ENCODE data around the gene HAGHL. TPM values are rescaled to one million over a fixed set of nuclear protein-coding genes. Genes with fewer than 3 reads are reported as not detected.

The HAGHL gene
- total and polyA plus RNA-seq, 2 donors (not counting 3 experiments of a cell fraction or from before 2014, with no cell fraction given), result 6.3 to 6.8 TPM

DNA sequence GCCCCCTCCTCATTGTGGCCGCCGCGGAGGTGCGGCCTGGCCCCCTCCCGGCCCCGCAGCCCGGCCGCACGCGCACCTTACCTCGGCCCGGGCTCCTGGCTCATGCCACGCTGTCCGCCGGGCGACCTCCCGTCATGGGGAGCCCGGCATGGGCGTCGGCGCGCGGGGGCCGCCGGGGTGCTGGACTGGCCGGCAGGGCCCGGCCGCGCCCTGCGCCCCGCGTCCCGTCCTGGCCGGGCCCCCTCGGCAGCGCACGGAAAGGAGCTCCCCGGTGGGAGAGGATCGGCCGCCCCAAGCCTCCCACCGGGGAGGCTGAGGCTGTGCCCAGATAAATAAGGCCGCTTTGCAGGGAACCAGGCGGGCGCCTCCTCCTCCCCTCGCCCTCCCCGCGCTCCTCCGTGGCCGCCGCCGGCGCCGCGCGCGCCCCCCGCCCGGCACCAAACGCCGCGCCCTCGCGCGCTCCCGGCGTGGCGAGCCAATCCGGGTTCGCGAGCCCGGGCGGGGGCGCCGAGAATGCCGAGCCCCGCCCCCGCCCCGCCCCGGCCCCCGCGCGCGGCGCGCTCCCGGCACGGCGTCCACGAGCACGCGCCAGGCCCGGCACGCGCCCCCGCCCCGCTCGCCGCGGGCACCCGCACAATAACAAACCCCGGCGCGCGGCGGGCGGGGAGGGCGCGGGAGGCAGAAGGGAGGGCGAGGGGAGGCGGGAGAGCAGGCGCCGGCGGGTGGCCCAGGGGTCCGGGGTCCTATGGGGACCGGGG lies 21.3 kb upstream of the HAGHL start, which contains the start of gene FBXL16:
TSS of gene FBXL16 (minus strand) at position 371 of the 758 bp plus-strand sequence. CDS start 8,396 bp downstream, outside the sequence.
- ChIA-PET POLR2A (interaction anchor here (0.6 kb wide), 1 partner anchor 363 kb away, joined by 6 read pairs; no protein-coding TSS in a partner anchor), CTCF (interaction anchor here (1.3 kb wide), 1 partner anchor 10 kb away, joined by 5 read pairs; the partner anchor contains the start of gene METRN)
- no peak for FAIRE-seq
- DNase-seq (ENCODE audit: low read depth, low spot score), result no peak
- Histone ChIP-seq H3K4me3 (replicated peaks in 1 of 3; ENCODE audit: insufficient read depth in 1 of 3, low read depth in 1 of 3, low read length in 3 of 3) (no peak within 1 kb of the TSS), H3K4me1 (ENCODE audit: control insufficient read depth, extremely low read depth, insufficient read depth, low read length) (no peaks in the 10 kb centered on the region), H2AFZ (ENCODE audit: low read depth, low read length) (no peak within 1 kb of the TSS), H3K27me3 (ENCODE audit: control insufficient read depth in 2 of 2, insufficient read depth in 2 of 2, low read length in 2 of 2) (peaks cover 38 to 39% of the 10 kb centered on the region in 2 experiments), H3K79me2 (ENCODE audit: control insufficient read depth, insufficient read depth, low read length) (no peaks in the 10 kb centered on the region), H3K4me2 (ENCODE audit: insufficient read depth, low read length) (no peak within 1 kb of the TSS), H3K9me3 (replicated peaks; ENCODE audit: control insufficient read depth, insufficient read depth, low read length) (no peaks in the 10 kb centered on the region), H3K36me3 (ENCODE audit: control insufficient read depth in 2 of 2, extremely low read depth in 1 of 2, insufficient read depth in 2 of 2, low read length in 2 of 2) (no peaks in the 10 kb centered on the region), H3K9ac (replicated peaks; ENCODE audit: extremely low read depth, insufficient read depth, low read length) (no peak within 1 kb of the TSS), H3K27ac (ENCODE audit: insufficient read depth, low read depth, low read length) (no peak within 1 kb of the TSS), H3K9me1 (replicated peaks; ENCODE audit: control insufficient read depth, extremely low read depth, insufficient read depth, low read length) (no peaks in the 10 kb centered on the region), H4K20me1 (replicated peaks; ENCODE audit: control insufficient read depth, extremely low read depth, insufficient read depth, low read length) (no peaks in the 10 kb centered on the region)
- no peak for TF ChIP-seq MYC (IDR thresholded peaks at IDR 0.05; ENCODE audit: low read depth, low read length)
- peak; percentile 8 for TF ChIP-seq EZH2 (IDR thresholded peaks at IDR 0.05; ENCODE audit: borderline replicate concordance, low read depth, low read length, severe bottlenecking)
- BruUV-seq (replicated peaks), result no TSS peak
- dilution Hi-C loops (cut with MboI; ENCODE audit: extremely low pct_ligation_motif_present, low sequenced_read_pairs), result no loop called here
- intact Hi-C loops (cut with micrococcal nuclease), result no loop called here

DNA sequence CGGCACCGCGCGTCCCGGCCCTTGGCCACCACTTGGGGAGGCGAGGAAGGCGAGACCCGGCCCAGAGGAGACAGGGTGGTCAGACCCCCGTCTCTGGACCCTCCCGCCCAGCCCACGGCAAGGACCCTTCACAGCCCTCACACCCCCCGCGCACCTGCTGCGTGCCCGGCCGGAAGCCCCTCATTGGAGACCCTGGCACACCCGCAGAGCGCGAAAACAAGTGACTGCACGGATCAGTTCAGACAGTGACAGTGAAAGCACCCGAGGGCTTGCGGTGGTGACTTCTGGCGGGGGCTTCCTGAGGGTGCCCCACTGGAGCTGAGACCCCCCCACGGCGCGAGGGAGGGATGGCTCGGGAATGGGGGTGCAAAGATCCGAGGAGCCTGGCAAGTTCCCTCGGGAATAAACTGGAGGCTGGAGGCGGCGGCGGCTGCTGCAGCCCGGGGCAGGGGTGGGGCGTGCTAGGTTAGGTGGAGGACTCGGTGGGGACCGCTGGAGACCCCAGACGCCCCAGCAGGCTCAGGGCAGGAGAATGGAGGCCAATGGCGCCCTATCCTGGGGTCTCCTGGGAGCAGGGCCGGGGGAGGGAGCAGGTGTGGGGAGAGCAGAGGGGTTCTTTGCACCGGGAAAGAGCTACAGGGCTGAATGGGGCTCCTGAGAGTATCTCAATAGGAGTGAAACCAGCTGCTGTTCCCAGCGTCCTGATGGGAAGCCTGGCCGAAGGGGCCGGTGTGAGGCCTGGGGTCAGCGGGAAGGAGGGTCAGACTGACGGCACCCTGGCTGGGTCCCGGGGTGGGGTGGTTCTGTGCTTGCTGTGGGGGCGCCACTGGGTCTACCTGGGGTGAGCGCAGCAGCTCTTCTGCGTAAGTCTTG lies 20.5 kb upstream of the HAGHL start:
- Histone ChIP-seq H3K27me3 (ENCODE audit: control insufficient read depth in 2 of 2, insufficient read depth in 2 of 2, low read length in 2 of 2) (peaks cover 32 to 33% of the 10 kb centered on the region in 2 experiments), H3K9me1 (replicated peaks; ENCODE audit: control insufficient read depth, extremely low read depth, insufficient read depth, low read length) (no peaks in the 10 kb centered on the region), H3K27ac (ENCODE audit: insufficient read depth, low read depth, low read length) (no peak overlapping the region), H3K4me2 (ENCODE audit: insufficient read depth, low read length) (no peak overlapping the region), H2AFZ (ENCODE audit: low read depth, low read length) (no peak overlapping the region), H3K4me3 (replicated peaks in 1 of 3; ENCODE audit: insufficient read depth in 1 of 3, low read depth in 1 of 3, low read length in 3 of 3) (no peak overlapping the region), H3K9ac (replicated peaks; ENCODE audit: extremely low read depth, insufficient read depth, low read length) (no peak overlapping the region), H3K79me2 (ENCODE audit: control insufficient read depth, insufficient read depth, low read length) (no peaks in the 10 kb centered on the region), H3K9me3 (replicated peaks; ENCODE audit: control insufficient read depth, insufficient read depth, low read length) (no peaks in the 10 kb centered on the region), H4K20me1 (replicated peaks; ENCODE audit: control insufficient read depth, extremely low read depth, insufficient read depth, low read length) (no peaks in the 10 kb centered on the region), H3K36me3 (ENCODE audit: control insufficient read depth in 2 of 2, extremely low read depth in 1 of 2, insufficient read depth in 2 of 2, low read length in 2 of 2) (no peaks in the 10 kb centered on the region), H3K4me1 (ENCODE audit: control insufficient read depth, extremely low read depth, insufficient read depth, low read length) (no peaks in the 10 kb centered on the region)
- ChIA-PET POLR2A (interaction anchor here (0.9 kb wide), 1 partner anchor 15 kb away, joined by 3 read pairs; the partner anchor contains the start of gene ANTKMT), CTCF (interaction anchor here (0.7 to 2.4 kb wide), 7 partner anchors 9 to 396 kb away, joined by 3 to 8 read pairs (median 5); partner anchors contain the start of genes METRN and STUB1)
- intact Hi-C loops (cut with micrococcal nuclease) (no loop called here), dilution Hi-C loops (cut with MboI; ENCODE audit: extremely low pct_ligation_motif_present, low sequenced_read_pairs) (no loop called here)
- FAIRE-seq (no peak), DNase-seq (ENCODE audit: low read depth, low spot score) (no peak)
- no TSS peak for BruUV-seq (replicated peaks)
- no peak for TF ChIP-seq MYC (IDR thresholded peaks at IDR 0.05; ENCODE audit: low read depth, low read length)
- no peak for TF ChIP-seq POLR2A (IDR thresholded peaks at IDR 0.05; ENCODE audit: low read depth, low read length)
- TF ChIP-seq, protein P1, sequence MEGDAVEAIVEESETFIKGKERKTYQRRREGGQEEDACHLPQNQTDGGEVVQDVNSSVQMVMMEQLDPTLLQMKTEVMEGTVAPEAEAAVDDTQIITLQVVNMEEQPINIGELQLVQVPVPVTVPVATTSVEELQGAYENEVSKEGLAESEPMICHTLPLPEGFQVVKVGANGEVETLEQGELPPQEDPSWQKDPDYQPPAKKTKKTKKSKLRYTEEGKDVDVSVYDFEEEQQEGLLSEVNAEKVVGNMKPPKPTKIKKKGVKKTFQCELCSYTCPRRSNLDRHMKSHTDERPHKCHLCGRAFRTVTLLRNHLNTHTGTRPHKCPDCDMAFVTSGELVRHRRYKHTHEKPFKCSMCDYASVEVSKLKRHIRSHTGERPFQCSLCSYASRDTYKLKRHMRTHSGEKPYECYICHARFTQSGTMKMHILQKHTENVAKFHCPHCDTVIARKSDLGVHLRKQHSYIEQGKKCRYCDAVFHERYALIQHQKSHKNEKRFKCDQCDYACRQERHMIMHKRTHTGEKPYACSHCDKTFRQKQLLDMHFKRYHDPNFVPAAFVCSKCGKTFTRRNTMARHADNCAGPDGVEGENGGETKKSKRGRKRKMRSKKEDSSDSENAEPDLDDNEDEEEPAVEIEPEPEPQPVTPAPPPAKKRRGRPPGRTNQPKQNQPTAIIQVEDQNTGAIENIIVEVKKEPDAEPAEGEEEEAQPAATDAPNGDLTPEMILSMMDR (IDR thresholded peaks at IDR 0.05; ENCODE audit: extremely low read depth in 1 of 2, insufficient read depth in 1 of 2, low read depth in 1 of 2, low read length in 2 of 2), result no peak
- TF ChIP-seq EZH2 (IDR thresholded peaks at IDR 0.05; ENCODE audit: borderline replicate concordance, low read depth, low read length, severe bottlenecking), result peak; percentile 70
- TF ChIP-seq, protein P2, sequence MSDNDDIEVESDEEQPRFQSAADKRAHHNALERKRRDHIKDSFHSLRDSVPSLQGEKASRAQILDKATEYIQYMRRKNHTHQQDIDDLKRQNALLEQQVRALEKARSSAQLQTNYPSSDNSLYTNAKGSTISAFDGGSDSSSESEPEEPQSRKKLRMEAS (IDR thresholded peaks at IDR 0.05; ENCODE audit: insufficient read depth, insufficient read length), result no peak
